Sciatic nerve (tissue), 2 donors: ENCODE measurements around the gene GOLGA6A. TPM values are rescaled to one million over a fixed set of nuclear protein-coding genes. Genes with fewer than 3 reads are reported as not detected.
A peak's percentile ranks its signal among the peaks of the same experiment; 100 is the strongest.
"Not testable (repeated sequence)": the region's sequence is repeated elsewhere in the genome, so short reads cannot be mapped to it uniquely, and the experiment has no call there.

Experiments
- ATAC-seq: fragments of 200-7000 bp; cut with Tn5 transposase; one replicate; pipeline ENCODE4 v1.9.1; 2020; ENCODE audit warnings: mild to moderate bottlenecking, moderate library complexity
- DNase-seq: peaks from one replicate; pipeline ENCODE4 v3.0.0-alpha.2; 2020; ENCODE audit warnings: low spot score
- intact Hi-C: fragments of 100-400 bp; cut with DNase I; formaldehyde crosslinking; loops from one replicate; pipeline ENCODE4 v1.14.2; 2022
- total RNA-seq: library from RNA; stranded (reverse); fragmentation: NEBNext Ultra II Directional; extraction: Animal tissue kit (Norgen Biotek cat#: 25700); gene quantifications from one replicate; pipeline ENCODE4 v1.2.1, GENCODE V29; 2021
- donor health status: DM: no; HTN: no; CAD: no.
- donor health status: DM: no; HTN: no; CAD: no.

GOLGA6A gene
- 0.98 TPM for total RNA-seq

GRCh38 chr15:74082450-74082849, at the start of gene GOLGA6A:
TSS of gene GOLGA6A (minus strand) at chr15:74082550. CDS start at chr15:74082509, 41 bp downstream.
- intact Hi-C loops, ATAC-seq: not testable (repeated sequence)

GRCh38 chr15:74131628-74132413, 49.5 kb upstream of the GOLGA6A start:
- ATAC-seq = no peak
- intact Hi-C loops = no loop called here

More at GRCh38 chr15:74082450-74082849, at the start of gene GOLGA6A:
- not testable (repeated sequence) for DNase-seq

GRCh38 chr15:74130849-74131627, 48.7 kb upstream of the GOLGA6A start:
- intact Hi-C loops = no loop called here
- no peak for ATAC-seq

More at GRCh38 chr15:74131628-74132413, 49.5 kb upstream of the GOLGA6A start:
- DNase-seq = no peak

GRCh38 chr15:74130155-74130848, 48.0 kb upstream of the GOLGA6A start, which contains the start of gene ISLR2:
TSS of gene ISLR2 (plus strand) at chr15:74130586. CDS start at chr15:74132755, 2,169 bp downstream.
- intact Hi-C loops = no loop called here
- DNase-seq (no peak), ATAC-seq (no peak)

More at GRCh38 chr15:74130849-74131627, 48.7 kb upstream of the GOLGA6A start:
- no peak for DNase-seq

- intact Hi-C loops = loop anchor here (5.0 kb wide), 1 partner anchor 173 kb away; no protein-coding TSS in a partner anchor
- DNase-seq (no peak), ATAC-seq (no peak)
Observed at GRCh38 chr15:74129586-74130154, 47.3 kb upstream of the GOLGA6A start.

GRCh38 chr15:74128785-74129585, 46.6 kb upstream of the GOLGA6A start:
- no peak for ATAC-seq
- intact Hi-C loops = loop anchor here (5.0 kb wide), 1 partner anchor 173 kb away; no protein-coding TSS in a partner anchor
- DNase-seq = no peak

- intact Hi-C loops = loop anchor here (5.0 kb wide), 1 partner anchor 174 kb away; no protein-coding TSS in a partner anchor
- ATAC-seq (peak; percentile 66), DNase-seq (peak; percentile 67)
Observed at GRCh38 chr15:74127954-74128784, 45.8 kb upstream of the GOLGA6A start.

GRCh38 chr15:74127255-74127953, 45.1 kb upstream of the GOLGA6A start:
- peak; percentile 97 for ATAC-seq
- intact Hi-C loops = loop anchor here (5.0 kb wide), 1 partner anchor 175 kb away; no protein-coding TSS in a partner anchor
- peak; percentile 94 for DNase-seq

GRCh38 chr15:74124759-74125158, 42.4 kb upstream of the GOLGA6A start:
- intact Hi-C loops = loop anchor here (5.0 kb wide), 1 partner anchor 178 kb away; no protein-coding TSS in a partner anchor
- ATAC-seq (no peak), DNase-seq (no peak)

- no peak for ATAC-seq
- intact Hi-C loops = no loop called here
- DNase-seq = no peak
Observed at GRCh38 chr15:74124196-74124595, 41.8 kb upstream of the GOLGA6A start.

- intact Hi-C loops = no loop called here
- DNase-seq (no peak), ATAC-seq (no peak)
Observed at GRCh38 chr15:74123658-74124057, 41.3 kb upstream of the GOLGA6A start.

GRCh38 chr15:74123131-74123429, 40.7 kb upstream of the GOLGA6A start:
- intact Hi-C loops = no loop called here
- DNase-seq = no peak
- no peak for ATAC-seq

GRCh38 chr15:74122403-74123130, 40.2 kb upstream of the GOLGA6A start:
- DNase-seq (no peak), ATAC-seq (no peak)
- intact Hi-C loops = no loop called here

- no peak for DNase-seq
- ATAC-seq = no peak
- intact Hi-C loops = no loop called here
Observed at GRCh38 chr15:74121858-74122257, 39.5 kb upstream of the GOLGA6A start.

- no peak for ATAC-seq
- DNase-seq = no peak
- intact Hi-C loops = no loop called here
Observed at GRCh38 chr15:74121039-74121438, 38.7 kb upstream of the GOLGA6A start.

- DNase-seq (no peak), ATAC-seq (no peak)
- intact Hi-C loops = no loop called here
Observed at GRCh38 chr15:74120426-74120825, 38.1 kb upstream of the GOLGA6A start.
